ENCODE measurements around the gene HRCT1.
"Not testable (repeated sequence)": the region's sequence is repeated elsewhere in the genome, so short reads cannot be mapped to it uniquely, and the experiment has no call there.

Gene HRCT1

GRCh38 chr9:35905912-35906679 lies at the start of gene HRCT1:
HRCT1 (plus strand) TSS chr9:35906202; CDS start chr9:35906288, 86 bp downstream.
- DNase-seq (ENCODE audit: low read depth in 3 of 3), result no peak

DNA sequence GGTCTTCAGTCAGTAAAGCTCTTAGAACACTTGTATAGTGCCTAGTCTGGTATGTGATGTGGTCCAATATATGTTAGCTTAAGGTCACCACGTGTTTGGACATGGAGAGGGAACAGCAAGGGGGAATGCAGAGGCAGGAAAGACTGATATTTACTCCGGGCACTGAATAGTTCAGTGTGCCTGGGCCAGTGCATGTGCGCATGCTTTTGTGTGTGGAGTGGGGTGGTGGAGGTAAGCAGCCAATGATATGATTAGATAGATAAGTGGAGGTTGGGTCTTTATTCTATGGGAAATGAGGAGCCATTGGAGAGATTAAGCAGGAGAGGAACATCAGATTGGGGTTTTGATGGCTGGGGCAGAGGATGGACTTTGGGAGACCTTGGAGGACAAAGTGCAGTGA lies 49.8 kb upstream of the HRCT1 start:
- DNase-seq (ENCODE audit: low read depth in 3 of 3), result no peak

- no peak for DNase-seq (ENCODE audit: low read depth in 3 of 3)
Measured at GRCh38 chr9:35856882-35857281, 49.1 kb upstream of the HRCT1 start.

DNA sequence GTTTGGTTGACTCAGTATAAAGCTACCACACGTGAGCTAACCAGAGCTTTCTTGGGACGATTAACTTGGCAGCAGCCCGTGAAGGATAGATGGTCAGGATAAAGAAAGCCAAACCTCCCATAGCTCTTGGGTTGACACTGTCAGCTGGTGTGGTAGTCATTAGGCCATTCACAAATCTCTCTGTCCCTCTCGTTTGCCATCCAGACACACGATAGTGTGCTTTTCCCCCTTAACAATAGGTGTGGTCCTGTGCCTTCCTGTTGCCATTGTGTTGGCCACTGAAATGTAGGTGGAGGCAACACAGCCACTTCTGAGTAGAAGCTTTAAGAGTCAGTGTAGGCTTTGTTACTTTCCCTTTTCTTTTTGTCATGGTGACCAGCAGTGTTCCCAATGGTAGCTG lies 47.5 kb upstream of the HRCT1 start:
- no peak for DNase-seq (ENCODE audit: low read depth in 3 of 3)

DNA sequence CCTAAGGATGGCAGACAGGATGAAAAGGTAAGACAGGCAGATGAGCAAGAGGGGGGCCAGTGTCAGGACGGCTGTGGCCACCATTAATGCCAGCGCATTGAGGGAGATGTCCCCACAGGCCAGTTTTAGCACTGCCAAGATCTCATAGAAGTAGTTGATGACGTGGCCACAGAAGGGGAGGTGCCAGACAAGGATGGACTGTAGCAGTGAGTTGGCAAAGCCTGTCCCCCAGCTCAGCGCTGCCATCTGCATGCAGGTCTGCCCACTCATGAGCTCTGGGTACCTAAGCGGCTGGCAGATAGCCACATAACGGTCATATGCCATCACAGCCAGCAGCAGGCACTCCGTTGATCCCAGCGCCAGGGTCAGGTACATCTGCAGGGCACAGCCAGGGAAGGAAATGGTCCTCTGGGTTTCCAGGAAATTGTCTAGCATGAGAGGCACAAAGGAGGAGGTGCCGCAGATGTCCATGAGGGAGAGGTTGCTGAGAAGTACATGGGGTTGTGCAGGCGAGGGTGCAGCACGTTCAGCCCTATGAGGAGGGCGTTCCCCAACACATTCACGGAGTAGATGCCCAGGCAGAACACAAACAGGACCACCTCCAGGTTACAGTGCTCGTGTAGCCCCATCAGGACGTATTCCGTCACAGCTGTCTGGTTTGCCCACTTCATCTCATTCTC lies 46.6 kb upstream of the HRCT1 start:
- no peak for DNase-seq (ENCODE audit: low read depth in 3 of 3)

DNA sequence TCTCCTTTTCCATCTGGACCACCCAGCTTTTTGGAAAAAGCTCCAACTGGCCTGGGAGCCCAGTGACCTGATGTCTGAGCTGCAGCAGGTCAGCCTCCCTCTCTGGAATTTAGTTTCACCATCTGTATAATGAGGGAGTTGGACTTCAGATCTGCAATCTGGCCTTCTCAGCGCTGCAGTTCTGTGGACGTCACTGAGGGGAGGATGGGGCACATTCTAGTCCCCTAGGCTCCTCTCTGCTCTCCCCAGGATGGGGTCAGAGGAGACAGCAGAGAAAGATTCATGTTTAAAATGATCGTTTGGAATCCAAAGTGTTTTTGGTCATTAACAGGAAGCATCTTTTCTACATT lies 46.0 kb upstream of the HRCT1 start:
- no peak for DNase-seq (ENCODE audit: low read depth in 3 of 3)

DNA sequence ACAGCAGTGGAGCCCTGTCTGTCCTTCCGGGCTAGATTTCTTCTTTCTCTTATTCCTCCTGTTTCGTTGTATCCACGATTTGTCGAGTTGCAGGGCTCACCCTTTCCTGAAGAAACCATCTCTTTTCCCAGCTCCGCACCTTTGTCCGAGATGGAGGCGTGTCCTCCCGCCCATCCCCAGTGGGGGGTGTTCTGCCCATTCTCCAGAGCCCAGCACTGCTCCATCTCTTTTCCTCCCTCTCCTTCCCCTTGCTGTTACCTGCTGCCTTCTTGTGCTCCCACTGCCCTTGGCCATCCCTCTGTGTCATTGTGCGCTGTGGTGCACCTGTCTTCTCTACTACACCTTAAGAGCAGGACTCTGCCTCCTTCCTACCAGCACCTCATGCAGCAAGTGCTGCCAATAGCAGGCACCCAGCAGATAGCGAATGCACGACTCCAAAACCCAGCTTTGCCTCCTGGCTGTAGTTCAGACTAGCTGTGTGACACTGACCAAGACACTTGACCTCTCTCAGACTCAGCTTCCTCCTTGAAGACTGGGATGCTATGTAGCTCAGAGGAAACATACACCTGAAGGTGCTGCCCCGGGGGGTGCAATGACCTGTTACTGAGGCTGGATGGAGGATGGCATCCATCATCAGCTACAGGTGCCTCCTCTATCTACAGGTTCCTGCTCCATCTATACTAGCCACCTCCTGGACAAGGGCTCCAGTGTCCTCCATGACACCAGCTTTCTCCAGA lies 44.7 kb upstream of the HRCT1 start:
- no peak for DNase-seq (ENCODE audit: low read depth in 3 of 3)

DNA sequence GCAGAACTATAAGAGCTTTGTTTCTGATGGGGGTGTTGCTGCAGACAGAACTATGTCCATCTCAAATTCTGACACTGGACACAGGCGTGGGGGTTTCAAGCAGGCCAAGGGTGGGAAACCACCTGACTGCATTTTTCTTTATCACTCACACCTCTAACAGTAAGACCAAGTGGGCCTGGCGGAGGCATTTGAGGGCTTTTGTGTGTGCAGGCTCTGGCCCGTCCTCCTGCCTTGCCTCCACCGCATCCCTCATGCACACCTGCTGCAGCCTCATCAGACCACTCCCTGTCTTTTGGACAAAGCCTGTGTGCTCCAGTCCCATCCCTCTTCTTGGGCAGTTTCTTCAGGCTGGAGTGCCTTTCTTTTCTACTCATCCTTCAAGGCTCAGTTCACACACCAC lies 43.7 kb upstream of the HRCT1 start:
- DNase-seq (ENCODE audit: low read depth in 3 of 3), result no peak

DNA sequence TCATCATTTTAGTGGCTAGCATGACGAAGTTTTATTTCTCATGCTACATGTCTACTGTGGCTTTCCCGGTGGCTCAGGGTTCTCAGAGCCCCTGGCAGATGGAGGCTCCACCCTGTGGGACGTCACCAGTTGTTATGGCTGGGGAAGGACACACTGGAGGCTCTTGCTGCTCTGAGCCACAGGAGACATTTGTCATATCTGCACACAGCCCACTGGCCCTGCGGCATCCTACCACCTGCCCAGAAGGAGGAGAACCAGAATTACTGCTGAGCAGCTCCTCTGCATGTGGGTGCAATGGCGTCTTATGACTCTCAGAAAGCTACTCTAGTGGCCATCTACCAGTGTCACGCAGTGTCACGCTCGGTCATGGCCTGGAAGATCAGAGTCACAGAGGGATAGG lies 42.4 kb upstream of the HRCT1 start:
- DNase-seq (ENCODE audit: low read depth in 3 of 3), result no peak

- no peak for DNase-seq (ENCODE audit: low read depth in 3 of 3)
Measured at GRCh38 chr9:35864695-35865255, 41.2 kb upstream of the HRCT1 start.

DNA sequence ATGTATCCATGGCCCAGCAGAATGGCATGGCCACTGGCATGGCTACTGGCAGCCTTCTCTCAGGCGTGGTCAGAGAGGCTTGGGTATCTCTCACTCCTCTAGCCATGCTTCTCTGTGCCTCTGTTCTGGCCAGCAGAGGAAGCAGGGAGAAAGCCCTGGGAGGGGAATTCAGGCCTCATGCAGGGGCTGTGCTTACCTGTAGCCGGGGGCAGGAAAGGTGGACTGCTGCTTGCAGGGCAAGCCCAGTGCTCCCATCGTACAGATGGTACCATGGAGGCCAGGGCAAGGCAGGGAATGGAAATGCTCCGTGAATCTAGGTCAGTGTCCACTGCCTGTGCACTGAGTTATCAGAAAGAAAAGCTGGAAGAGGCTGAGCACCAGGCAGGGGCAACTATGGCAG lies 38.5 kb upstream of the HRCT1 start:
- DNase-seq (ENCODE audit: low read depth in 3 of 3), result no peak

DNA sequence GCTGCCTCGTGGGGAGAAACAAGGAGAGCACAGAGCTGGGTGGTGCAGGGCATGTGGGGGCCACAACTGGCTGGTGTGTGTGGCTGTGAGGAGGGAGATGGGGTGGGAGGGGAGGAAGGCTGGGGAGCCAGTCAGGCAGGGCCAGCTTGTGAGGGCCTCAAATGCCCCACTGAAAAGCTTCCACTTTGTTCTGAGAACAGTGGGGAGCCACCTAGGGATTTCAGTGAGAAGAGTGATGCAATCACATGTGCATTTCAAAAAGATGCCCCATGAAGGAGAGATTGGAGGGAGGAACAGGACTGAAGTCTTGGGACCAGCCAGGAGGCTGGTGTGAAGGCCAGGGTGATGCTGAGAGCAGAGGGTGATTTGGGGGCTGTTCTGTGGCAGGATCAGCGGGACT lies 37.1 kb upstream of the HRCT1 start:
- DNase-seq (ENCODE audit: low read depth in 3 of 3), result no peak

- DNase-seq (ENCODE audit: low read depth in 3 of 3), result no peak
Measured at GRCh38 chr9:35869621-35870216, 36.3 kb upstream of the HRCT1 start.

GRCh38 chr9:35870351-35870923 lies 35.6 kb upstream of the HRCT1 start, which contains the start of gene OR13J1:
OR13J1 (minus strand) TSS chr9:35870401; CDS start chr9:35870401, 0 bp downstream.
- no peak for DNase-seq (ENCODE audit: low read depth in 3 of 3)

DNA sequence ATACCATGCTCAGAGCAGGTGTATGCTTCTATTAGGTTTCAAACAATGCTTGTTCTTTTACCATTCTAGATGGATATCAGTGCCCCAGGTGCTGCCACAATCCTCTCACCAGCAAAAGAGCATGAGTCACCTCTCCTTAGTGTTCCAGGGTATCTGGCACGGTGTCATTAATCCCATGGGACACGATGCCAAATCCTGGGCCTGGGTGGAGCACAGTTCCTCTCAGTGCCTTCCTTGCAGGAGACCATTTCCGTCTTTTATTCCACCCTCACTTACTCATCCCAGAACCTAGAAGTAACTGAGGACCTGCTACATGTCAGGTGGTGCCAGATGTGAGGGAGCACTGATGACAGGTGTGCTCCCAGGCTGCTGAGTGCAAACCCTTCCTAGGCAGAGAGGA lies 34.5 kb upstream of the HRCT1 start:
- DNase-seq (ENCODE audit: low read depth in 3 of 3), result no peak

GRCh38 chr9:35872505-35872904 lies 33.5 kb upstream of the HRCT1 start:
- DNase-seq (ENCODE audit: low read depth in 3 of 3), result no peak

DNA sequence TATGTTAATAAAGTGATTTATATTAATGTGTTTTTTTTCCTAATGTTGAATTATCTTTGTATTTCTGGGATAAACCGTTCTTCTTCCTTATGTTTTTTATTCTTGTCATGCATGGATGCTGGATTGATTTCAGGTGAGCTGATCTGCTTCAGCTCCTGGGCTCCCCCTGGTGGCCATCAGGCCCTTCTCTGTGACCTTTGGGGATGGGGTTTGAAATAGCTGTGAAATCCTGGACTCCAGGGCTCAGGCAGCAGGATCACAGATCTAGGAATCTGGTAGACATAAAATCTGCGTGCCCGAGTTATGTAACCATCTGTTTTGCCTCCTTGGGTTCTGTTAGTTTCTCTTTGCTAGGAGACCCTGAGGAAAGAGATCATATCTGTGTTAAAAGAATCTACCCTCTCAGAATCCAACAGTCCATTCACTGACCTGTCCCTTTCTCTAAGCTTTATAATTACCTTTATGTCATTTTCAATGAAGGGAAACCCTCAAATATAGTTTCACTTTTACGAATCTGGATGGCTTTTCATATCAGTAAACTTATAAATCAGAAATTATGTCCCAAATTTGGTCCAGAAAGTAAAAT lies 23.6 kb upstream of the HRCT1 start:
- DNase-seq (ENCODE audit: low read depth in 3 of 3), result peak; percentile 62 to 75 (median 73)

DNA sequence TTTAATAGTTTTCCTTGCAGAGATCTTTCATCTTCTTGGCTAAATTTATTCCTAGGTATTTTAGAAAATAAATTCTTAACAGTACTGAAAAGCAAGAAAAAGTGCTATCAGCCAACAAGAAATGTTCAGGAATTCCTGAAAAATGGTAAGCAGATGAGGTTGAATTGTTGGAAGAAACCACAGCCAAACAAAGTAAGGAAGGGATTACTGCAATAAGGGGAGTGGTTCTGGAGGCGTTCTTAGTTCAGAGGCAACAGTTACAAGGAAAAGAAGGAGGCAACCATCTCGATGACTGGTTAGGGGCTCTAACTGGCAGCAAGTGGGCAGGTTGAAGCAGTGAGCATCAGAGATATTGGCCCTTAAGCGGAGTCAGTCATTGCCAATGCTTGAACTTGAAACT lies 23.0 kb upstream of the HRCT1 start:
- DNase-seq (ENCODE audit: low read depth in 3 of 3), result no peak

DNA sequence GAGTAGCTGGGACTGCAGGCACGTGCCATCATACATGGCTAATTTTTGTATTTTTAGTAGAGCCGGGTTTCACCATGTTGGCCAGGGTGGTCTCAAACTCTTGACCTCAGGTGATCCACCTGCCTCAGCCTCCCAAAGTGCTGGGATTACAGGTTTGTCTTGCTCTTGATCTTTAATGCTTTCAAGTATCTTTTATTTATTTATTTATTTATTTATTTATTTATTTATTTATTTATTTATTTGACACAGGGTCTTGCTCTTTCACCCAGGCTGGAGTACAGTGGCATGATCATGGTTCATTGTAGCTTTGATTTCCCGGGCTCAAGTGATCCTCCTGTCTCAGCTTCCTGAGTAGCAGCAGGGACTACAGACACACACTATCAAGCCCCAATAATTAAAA lies 21.1 kb upstream of the HRCT1 start:
- DNase-seq (ENCODE audit: low read depth in 3 of 3), result not testable (repeated sequence)

GRCh38 chr9:35891646-35892045 lies 14.4 kb upstream of the HRCT1 start:
- no peak for DNase-seq (ENCODE audit: low read depth in 3 of 3)

- DNase-seq (ENCODE audit: low read depth in 3 of 3), result no peak
Measured at GRCh38 chr9:35892051-35892450, 14.0 kb upstream of the HRCT1 start.

Data from stimulated activated CD4-positive, alpha-beta T cell treated with anti-CD3 and anti-CD28 coated beads, TNF-alpha, amount 100 ng/mL, for 24 hours (primary cell).